AG09309 (cell line): ENCODE data around the gene ZNF574.
"Not testable (repeated sequence)": the region's sequence is repeated elsewhere in the genome, so short reads cannot be mapped to it uniquely, and the experiment has no call there.

Source experiments
- DNase-seq: peaks from one replicate; pipeline ENCODE4 v3.0.0-alpha.2; 2010; ENCODE audit warnings: low read depth
- H3K4me3 ChIP-seq: 2 replicates; pipeline ENCODE4 v1.5.1; 2011; ENCODE audit warnings: mild to moderate bottlenecking, low read depth, low read length, moderate library complexity; ENCODE audit not compliant: control insufficient read depth
- TF ChIP-seq, protein P1 (sequence below): IDR thresholded peaks from 2 replicates; pipeline ENCODE4 v1.5.1; 2011; ENCODE audit warnings: mild to moderate bottlenecking, low read depth, low read length, inconsistent platforms; ENCODE audit not compliant: insufficient read depth, control insufficient read depth; ENCODE audit errors: missing control alignments

The ZNF574 gene

DNA sequence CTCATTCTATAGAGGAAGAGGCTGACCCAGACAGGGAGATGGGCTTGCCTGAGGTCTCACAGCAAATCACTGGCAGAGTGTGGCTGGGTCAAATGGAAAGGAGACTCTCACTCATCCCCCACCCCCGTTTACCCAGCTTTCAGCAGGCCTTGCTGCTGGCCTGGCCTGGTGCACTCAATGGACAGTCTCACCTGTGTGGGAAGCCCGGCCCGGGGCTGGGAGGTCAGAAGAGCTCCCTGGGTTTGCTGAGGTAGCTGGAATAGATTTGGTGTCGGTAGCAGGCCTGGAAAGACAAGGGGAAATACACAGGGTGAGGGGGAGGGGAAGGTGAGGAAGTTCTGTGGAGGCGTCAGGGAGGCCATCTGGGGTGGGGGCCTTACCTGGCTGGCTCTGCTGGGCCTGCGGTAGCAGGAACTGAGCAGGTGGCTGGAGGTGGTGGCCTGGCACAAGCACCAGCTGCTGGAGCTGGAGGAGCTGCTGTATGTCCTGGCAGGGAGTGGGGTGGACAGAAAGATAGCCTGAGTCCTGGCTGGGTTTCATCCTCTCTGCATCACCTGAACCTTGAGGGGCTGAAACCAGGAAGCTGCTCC, 23.5 kb downstream of the ZNF574 start:
- TF ChIP-seq, protein P1, sequence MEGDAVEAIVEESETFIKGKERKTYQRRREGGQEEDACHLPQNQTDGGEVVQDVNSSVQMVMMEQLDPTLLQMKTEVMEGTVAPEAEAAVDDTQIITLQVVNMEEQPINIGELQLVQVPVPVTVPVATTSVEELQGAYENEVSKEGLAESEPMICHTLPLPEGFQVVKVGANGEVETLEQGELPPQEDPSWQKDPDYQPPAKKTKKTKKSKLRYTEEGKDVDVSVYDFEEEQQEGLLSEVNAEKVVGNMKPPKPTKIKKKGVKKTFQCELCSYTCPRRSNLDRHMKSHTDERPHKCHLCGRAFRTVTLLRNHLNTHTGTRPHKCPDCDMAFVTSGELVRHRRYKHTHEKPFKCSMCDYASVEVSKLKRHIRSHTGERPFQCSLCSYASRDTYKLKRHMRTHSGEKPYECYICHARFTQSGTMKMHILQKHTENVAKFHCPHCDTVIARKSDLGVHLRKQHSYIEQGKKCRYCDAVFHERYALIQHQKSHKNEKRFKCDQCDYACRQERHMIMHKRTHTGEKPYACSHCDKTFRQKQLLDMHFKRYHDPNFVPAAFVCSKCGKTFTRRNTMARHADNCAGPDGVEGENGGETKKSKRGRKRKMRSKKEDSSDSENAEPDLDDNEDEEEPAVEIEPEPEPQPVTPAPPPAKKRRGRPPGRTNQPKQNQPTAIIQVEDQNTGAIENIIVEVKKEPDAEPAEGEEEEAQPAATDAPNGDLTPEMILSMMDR: no peak
- no peak overlapping the region for H3K4me3 ChIP-seq
- no peak for DNase-seq

GRCh38 chr19:42100241-42100640, 24.3 kb downstream of the ZNF574 start:
- not testable (repeated sequence) for H3K4me3 ChIP-seq, DNase-seq

DNA sequence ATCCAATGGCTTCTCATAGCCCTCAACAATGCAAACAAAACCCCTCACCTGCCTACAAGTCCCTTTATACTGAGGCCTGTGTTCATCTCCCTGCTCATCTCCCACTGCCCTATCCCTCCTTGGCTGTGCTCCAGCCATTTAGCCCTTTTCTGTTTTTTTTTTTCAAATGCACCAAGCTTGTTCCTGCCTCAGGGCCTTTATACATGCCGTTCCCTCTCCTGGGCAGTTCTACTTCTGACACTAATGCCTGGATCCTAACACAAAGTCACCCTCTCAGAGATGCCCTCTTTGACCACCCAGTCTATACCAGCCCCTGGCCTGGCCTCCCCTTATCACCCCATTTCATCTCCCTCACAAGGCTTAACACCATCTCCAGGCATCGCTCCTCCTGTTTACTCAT, 26.9 kb downstream of the ZNF574 start:
- no peak overlapping the region for H3K4me3 ChIP-seq
- DNase-seq: no peak
- TF ChIP-seq, protein P1: no peak

- TF ChIP-seq, protein P1: no peak
- no peak for DNase-seq
- no peak overlapping the region for H3K4me3 ChIP-seq
Observed at GRCh38 chr19:42105368-42105767, 29.4 kb downstream of the ZNF574 start.

DNA sequence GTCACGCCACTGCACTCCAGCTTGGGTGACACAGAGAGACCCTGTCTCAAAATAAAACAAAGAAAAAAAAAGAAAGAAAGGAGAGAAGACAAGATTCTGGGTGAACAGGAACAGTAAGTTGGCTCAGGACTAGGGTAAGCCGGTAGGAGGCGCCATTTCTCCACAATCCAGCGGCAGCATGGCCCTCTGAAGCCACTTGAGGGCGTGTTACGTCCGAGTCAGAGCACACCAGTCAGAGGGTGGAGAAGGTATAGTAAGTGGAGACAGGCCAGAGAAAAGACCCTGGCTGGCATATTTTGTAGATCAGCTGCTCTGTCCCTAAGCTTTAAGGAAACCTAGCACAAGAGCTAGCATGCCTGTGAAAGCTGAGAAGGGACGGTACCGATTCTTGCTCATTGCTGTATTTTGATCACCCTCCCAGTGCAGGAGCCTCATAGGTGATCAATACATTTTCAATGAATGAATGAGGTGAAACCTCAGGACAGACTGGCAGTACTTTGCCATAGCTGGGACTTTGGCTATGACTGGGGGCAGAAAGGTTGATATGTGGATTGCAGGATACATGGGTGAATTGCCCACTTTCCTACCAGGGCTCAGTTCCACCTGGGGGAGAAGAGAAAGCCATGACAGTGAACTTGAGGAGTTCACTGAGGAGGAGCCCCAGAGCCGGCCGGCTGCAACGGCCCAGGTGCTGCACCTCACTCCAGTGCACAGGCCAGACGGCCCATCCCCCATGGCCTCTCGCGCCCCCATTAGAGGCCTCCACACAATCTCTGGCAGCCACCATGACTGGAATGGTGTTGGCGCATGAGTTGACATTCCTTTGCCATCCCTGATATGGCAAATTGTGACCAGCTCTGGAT, 32.8 kb downstream of the ZNF574 start:
- TF ChIP-seq, protein P1: peak; percentile 100
- no peak for DNase-seq

GRCh38 chr19:42109896-42110295, 33.9 kb downstream of the ZNF574 start:
- DNase-seq: no peak
- H3K4me3 ChIP-seq: no peak overlapping the region
- TF ChIP-seq, protein P1: no peak

More for the DNA sequence above, 32.8 kb downstream of the ZNF574 start:
- no peak overlapping the region for H3K4me3 ChIP-seq

DNA sequence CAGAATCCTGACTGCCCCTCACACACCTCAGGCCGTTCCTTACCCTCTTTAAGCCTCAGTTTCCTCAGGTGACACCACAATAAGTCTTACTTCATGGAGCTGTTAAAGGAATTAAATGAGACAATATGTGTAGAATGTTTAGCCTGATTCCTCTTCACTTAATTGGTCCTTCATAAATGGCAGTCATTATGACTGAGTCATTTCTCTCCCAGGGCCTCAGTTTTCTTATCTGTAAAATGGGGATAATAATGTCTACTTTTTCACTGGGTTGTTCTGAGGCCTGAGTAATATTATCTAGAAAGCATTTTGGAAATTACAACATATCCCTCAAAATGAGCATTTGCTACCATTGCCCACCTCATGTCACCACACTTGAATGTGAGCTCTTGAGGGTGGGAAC, 34.7 kb downstream of the ZNF574 start:
- H3K4me3 ChIP-seq: no peak overlapping the region
- DNase-seq: no peak
- TF ChIP-seq, protein P1: no peak
